Measurements from ENCODE around the gene MMP15.

GRCh38 chr16:58002936-58003335 is 22.6 kb upstream of the MMP15 start:
- TF ChIP-seq POLR2A (IDR thresholded peaks at IDR 0.05) (no peak), CTCF (IDR thresholded peaks at IDR 0.05) (no peak), EP300 (IDR thresholded peaks at IDR 0.05) (no peak), POLR2AphosphoS5 (IDR thresholded peaks at IDR 0.05) (no peak)
